NCI-H1105 treated with DMSO at 0.1 percent for 48 hours (cell line): ENCODE measurements around the gene DIPK1A.

ENCODE experiments used
- DNase-seq: peaks from one replicate; lab custom pipeline; 2025; lab: John Stamatoyannopoulos, UW

DIPK1A gene

GRCh38 chr1:92876351-92876750 is 84.9 kb downstream of the DIPK1A start:
- no peak for DNase-seq

GRCh38 chr1:92874987-92875386 is 86.3 kb downstream of the DIPK1A start:
- no peak for DNase-seq

- no peak for DNase-seq
Measured at GRCh38 chr1:92872719-92873118, 88.5 kb downstream of the DIPK1A start.

GRCh38 chr1:92870591-92870990 is 90.7 kb downstream of the DIPK1A start:
- no peak for DNase-seq

GRCh38 chr1:92864131-92864530 is 97.1 kb downstream of the DIPK1A start:
- DNase-seq, result no peak

- DNase-seq, result no peak
Measured at GRCh38 chr1:92862605-92863004, 98.7 kb downstream of the DIPK1A start.

GRCh38 chr1:92859400-92860039 is 101.7 kb downstream of the DIPK1A start:
- DNase-seq, result no peak

- DNase-seq, result peak; percentile 88
Measured at GRCh38 chr1:92858564-92859399, 102.5 kb downstream of the DIPK1A start.

GRCh38 chr1:92857817-92858216 is 103.4 kb downstream of the DIPK1A start:
- DNase-seq, result no peak

GRCh38 chr1:92855236-92855635 is 106.0 kb downstream of the DIPK1A start:
- DNase-seq, result no peak

GRCh38 chr1:92854101-92854785 is 107.0 kb downstream of the DIPK1A start:
- DNase-seq, result no peak

GRCh38 chr1:92853299-92853698 is 108.0 kb downstream of the DIPK1A start:
- DNase-seq, result no peak

GRCh38 chr1:92851729-92852128 is 109.5 kb downstream of the DIPK1A start:
- peak; percentile 66 for DNase-seq

GRCh38 chr1:92850019-92850418 is 111.2 kb downstream of the DIPK1A start:
- no peak for DNase-seq

- no peak for DNase-seq
Measured at GRCh38 chr1:92848201-92848600, 113.1 kb downstream of the DIPK1A start.

GRCh38 chr1:92845908-92846307 is 115.4 kb downstream of the DIPK1A start:
- no peak for DNase-seq

- DNase-seq, result no peak
Measured at GRCh38 chr1:92844439-92844838, 116.8 kb downstream of the DIPK1A start.

- no peak for DNase-seq
Measured at GRCh38 chr1:92843429-92844352, 117.6 kb downstream of the DIPK1A start.

- no peak for DNase-seq
Measured at GRCh38 chr1:92843046-92843423, 118.2 kb downstream of the DIPK1A start.

- no peak for DNase-seq
Measured at GRCh38 chr1:92842082-92843045, 118.9 kb downstream of the DIPK1A start.

GRCh38 chr1:92840600-92840999 is 120.7 kb downstream of the DIPK1A start:
- DNase-seq, result no peak
